Suprapubic skin (tissue), 4 donors: ENCODE data around the gene AARS1. TPM values are rescaled to one million over a fixed set of nuclear protein-coding genes. Genes with fewer than 3 reads are reported as not detected.
"Not testable (repeated sequence)": the region's sequence is repeated elsewhere in the genome, so short reads cannot be mapped to it uniquely, and the experiment has no call there.

Experiments used
- DNase-seq, 2 donors: peaks; one replicate each; pipeline ENCODE4 v3.0.0-alpha.2; 2019; ENCODE audit warnings: low spot score in 2 of 2
- H3K27ac ChIP-seq: fragments of 200-600 bp; sonication (generic); one replicate; pipeline ENCODE4 v1.5.1; 2019
- H3K27me3 ChIP-seq: fragments of 200-600 bp; sonication (generic); one replicate; pipeline ENCODE4 v1.5.1; 2019
- H3K36me3 ChIP-seq: fragments of 200-600 bp; sonication (generic); one replicate; pipeline ENCODE4 v1.5.1; 2019
- H3K4me1 ChIP-seq: fragments of 200-600 bp; sonication (generic); one replicate; pipeline ENCODE4 v1.5.1; 2019
- H3K4me3 ChIP-seq: fragments of 200-600 bp; sonication (generic); one replicate; pipeline ENCODE4 v1.5.1; 2019; ENCODE audit warnings: mild to moderate bottlenecking
- H3K9me3 ChIP-seq: fragments of 200-600 bp; sonication (generic); one replicate; pipeline ENCODE4 v1.5.1; 2019
- CTCF ChIP-seq, 2 donors: fragments of 200-600 bp in 1 of 2; fragments of 450-650 bp in 1 of 2; sonication (generic) in 1 of 2; IDR thresholded peaks; one replicate each; pipeline ENCODE4 v1.5.1; 2016 to 2019; ENCODE audit warnings: antibody characterized with exemption in 2 of 2, mild to moderate bottlenecking in 1 of 2, moderate library complexity in 1 of 2
- EP300 ChIP-seq: sonication (generic); formaldehyde crosslinking; IDR thresholded peaks from one replicate; pipeline ENCODE4 v1.6.1; 2017; ENCODE audit warnings: antibody characterized with exemption
- POLR2A ChIP-seq, 2 donors: fragments of 450-650 bp; IDR thresholded peaks; one replicate each; pipeline ENCODE4 v1.6.1; 2017; ENCODE audit warnings: antibody characterized with exemption in 2 of 2, mild to moderate bottlenecking in 2 of 2, moderate library complexity in 2 of 2
- POLR2AphosphoS5 ChIP-seq, 3 donors: sonication (generic); formaldehyde crosslinking; IDR thresholded peaks; one replicate each; pipeline ENCODE4 v1.6.1; 2017; ENCODE audit warnings: antibody characterized with exemption in 3 of 3
- WGBS: methylation state at CpG from one replicate; pipeline ENCODE4 v1.1.5; 2018; 5-methylcytosine and 5-hydroxymethylcytosine counted together
- total RNA-seq, 4 donors: library from RNA; depleted of rRNA; stranded (reverse); fragments of >200 nt; gene quantifications; one replicate each; pipeline ENCODE4 v1.1.0, GENCODE V29; 2016

Gene AARS1
- total RNA-seq, 4 donors from 2014 or later: 35.4 to 56.2 (median 38.6) TPM

DNA sequence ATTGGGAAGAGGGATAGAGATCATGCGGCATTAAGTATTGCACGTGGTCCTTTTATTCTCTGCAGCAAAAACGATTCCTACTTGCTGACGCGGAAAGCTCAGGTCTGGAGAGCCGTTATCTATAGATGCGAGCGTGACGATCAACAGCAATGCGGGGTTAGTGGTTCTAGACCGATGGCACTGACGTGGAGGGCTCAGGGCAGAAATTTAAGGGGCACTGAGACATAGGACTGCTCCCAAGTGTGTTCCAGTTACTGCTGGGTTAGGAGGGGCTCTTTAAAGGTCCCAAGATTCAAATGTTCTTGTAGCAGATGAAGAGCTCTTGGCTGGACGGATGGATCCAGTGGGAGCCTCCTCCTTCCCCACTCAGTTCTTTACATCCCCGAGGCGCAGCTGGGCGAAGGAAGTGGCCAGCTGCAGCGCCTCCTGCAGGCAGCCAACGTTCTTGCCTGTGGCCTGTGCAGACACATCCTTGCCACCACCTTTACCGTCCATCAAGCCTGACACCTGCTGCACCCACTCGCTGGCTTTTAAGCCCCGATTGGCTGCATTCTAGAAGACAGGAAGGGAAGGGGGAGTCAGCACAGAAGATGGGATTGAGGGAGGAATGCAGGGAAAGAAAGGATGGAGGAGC is 36.8 kb downstream of the AARS1 start:
- TF ChIP-seq EP300: no peak
- no peak for TF ChIP-seq POLR2AphosphoS5 (IDR thresholded peaks at IDR 0.05)
- no peak for TF ChIP-seq POLR2A (IDR thresholded peaks at IDR 0.05)
- TF ChIP-seq CTCF (IDR thresholded peaks at IDR 0.05): peak in 1 of 2 donors; percentile 17
- Histone ChIP-seq H3K4me1 (peaks cover 26% of the 10 kb centered on the region), H3K9me3 (no peaks in the 10 kb centered on the region), H3K27ac (no peak overlapping the region), H3K36me3 (peaks cover 53% of the 10 kb centered on the region), H3K4me3 (no peak overlapping the region), H3K27me3 (no peaks in the 10 kb centered on the region)
- DNase-seq: no peak
- WGBS: 88% methylated on average over 21 of the region's 21 CpGs

GRCh38 chr16:70251629-70252354 is 37.5 kb downstream of the AARS1 start, which contains the start of gene EXOSC6:
Gene EXOSC6, minus strand, starts transcription at chr16:70251940. Its CDS starts 40 bp downstream, at chr16:70251900.
- no peaks in the 10 kb centered on the region for H3K27me3 ChIP-seq
- TF ChIP-seq POLR2AphosphoS5 (IDR thresholded peaks at IDR 0.05) (peak; percentile 50 to 96 (median 84)), POLR2A (IDR thresholded peaks at IDR 0.05) (peak; percentile 66 to 67), EP300 (no peak), CTCF (IDR thresholded peaks at IDR 0.05) (peak; percentile 72 to 99)
- DNase-seq: peak; percentile 94
- WGBS: 5% methylated on average over 15 of the region's 65 CpGs
- peak within 1 kb of the TSS; percentile 97 for H3K27ac ChIP-seq
- no peaks in the 10 kb centered on the region for H3K9me3 ChIP-seq
- peaks cover 26% of the 10 kb centered on the region for H3K4me1 ChIP-seq
- peak within 1 kb of the TSS; percentile 72 for H3K4me3 ChIP-seq
- H3K36me3 ChIP-seq: peaks cover 47% of the 10 kb centered on the region

- Histone ChIP-seq H3K9me3 (no peaks in the 10 kb centered on the region), H3K36me3 (peaks cover 39% of the 10 kb centered on the region), H3K4me3 (peak overlapping the region; percentile 72), H3K27me3 (no peaks in the 10 kb centered on the region), H3K27ac (peak overlapping the region; percentile 97), H3K4me1 (peaks cover 26% of the 10 kb centered on the region)
- TF ChIP-seq CTCF (IDR thresholded peaks at IDR 0.05): no peak
- TF ChIP-seq POLR2AphosphoS5 (IDR thresholded peaks at IDR 0.05): no peak
- TF ChIP-seq POLR2A (IDR thresholded peaks at IDR 0.05): no peak
- no peak for TF ChIP-seq EP300
- WGBS: 3% methylated on average over 11 of the region's 92 CpGs
- no peak for DNase-seq
Observed at GRCh38 chr16:70250748-70251628, 38.3 kb downstream of the AARS1 start.

GRCh38 chr16:70249697-70250096 is 39.6 kb downstream of the AARS1 start:
- H3K4me1 ChIP-seq: peaks cover 26% of the 10 kb centered on the region
- not testable (repeated sequence) for DNase-seq, H3K27ac ChIP-seq, H3K27me3 ChIP-seq, H3K9me3 ChIP-seq
- H3K4me3 ChIP-seq: peak overlapping the region; percentile 72
- 88% methylated on average over 4 of the region's 4 CpGs for WGBS
- H3K36me3 ChIP-seq: peaks cover 27% of the 10 kb centered on the region

DNA sequence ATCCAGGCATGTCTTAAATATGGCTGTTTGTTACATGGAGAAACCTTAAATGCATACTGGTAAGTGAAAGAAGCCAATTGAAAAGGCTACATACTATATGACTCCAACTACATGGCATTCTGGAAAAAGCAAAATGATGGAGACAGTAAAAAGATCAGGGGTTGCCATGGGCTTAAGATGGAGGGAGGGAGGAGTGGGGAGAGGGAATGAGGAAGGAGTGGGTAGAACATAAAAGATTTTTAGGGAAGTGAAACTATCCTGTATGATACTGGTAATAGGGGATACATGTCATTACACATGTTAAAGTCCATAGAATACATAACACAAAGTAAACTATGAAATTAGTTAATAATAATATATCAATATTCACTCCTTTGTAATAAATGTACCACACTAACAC is 50.5 kb downstream of the AARS1 start:
- not testable (repeated sequence) for H3K4me1 ChIP-seq, H3K4me3 ChIP-seq, DNase-seq, H3K9me3 ChIP-seq, H3K27ac ChIP-seq, H3K27me3 ChIP-seq
- H3K36me3 ChIP-seq: peaks cover 18% of the 10 kb centered on the region

DNA sequence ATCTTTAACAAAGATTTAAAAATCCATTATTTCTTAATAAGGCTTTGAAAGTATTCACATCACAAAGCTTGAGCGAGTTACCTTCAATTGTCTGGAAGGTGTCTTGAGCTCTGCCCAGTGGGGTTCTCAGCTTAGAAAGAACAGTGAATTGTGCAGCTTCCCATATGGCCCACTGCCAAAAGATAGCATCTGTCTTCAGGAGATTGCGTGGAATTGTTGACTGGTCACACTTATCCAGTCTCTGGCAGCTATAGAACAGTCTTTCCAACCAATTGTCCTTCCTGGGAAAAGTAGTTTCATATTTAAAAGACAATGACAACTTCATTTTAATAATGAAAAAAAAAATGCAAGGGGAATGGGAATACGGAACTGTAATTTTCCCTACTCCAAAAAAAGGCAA is 57.5 kb downstream of the AARS1 start:
- H3K4me3 ChIP-seq, H3K9me3 ChIP-seq, H3K27me3 ChIP-seq, H3K27ac ChIP-seq, H3K4me1 ChIP-seq, DNase-seq: not testable (repeated sequence)
- 81% methylated on average over 3 of the region's 3 CpGs for WGBS
- H3K36me3 ChIP-seq: peaks cover 51% of the 10 kb centered on the region

DNA sequence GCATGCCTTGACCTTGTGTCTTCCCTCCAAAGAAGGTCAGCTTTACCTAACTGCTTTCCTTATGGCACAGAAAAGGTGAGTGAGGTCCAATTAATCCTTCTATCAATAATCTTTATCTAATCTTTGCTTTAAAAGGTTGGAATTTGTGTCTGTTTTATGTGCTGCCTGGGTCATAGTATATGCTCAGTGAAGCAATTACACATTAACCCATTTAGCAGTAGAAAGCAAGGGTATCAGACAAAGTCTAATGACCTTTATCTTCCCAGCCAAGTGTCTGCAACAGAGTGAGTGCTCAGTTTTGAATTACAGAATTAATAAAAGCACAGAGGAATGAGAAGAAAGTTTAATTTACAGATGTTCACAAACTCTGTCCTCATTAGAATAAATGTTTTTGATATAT is 63.3 kb downstream of the AARS1 start:
- H3K27me3 ChIP-seq, H3K9me3 ChIP-seq, H3K4me3 ChIP-seq, DNase-seq, H3K4me1 ChIP-seq, H3K27ac ChIP-seq: not testable (repeated sequence)
- H3K36me3 ChIP-seq: peaks cover 39% of the 10 kb centered on the region

GRCh38 chr16:70225430-70225829 is 63.9 kb downstream of the AARS1 start:
- not testable (repeated sequence) for H3K4me3 ChIP-seq, H3K4me1 ChIP-seq, H3K9me3 ChIP-seq, DNase-seq, H3K27ac ChIP-seq, H3K27me3 ChIP-seq
- peaks cover 38% of the 10 kb centered on the region for H3K36me3 ChIP-seq
- WGBS: 93% methylated on average over 4 of the region's 4 CpGs

GRCh38 chr16:70224645-70225044 is 64.7 kb downstream of the AARS1 start:
- not testable (repeated sequence) for H3K27ac ChIP-seq, DNase-seq, H3K4me1 ChIP-seq, H3K4me3 ChIP-seq, H3K9me3 ChIP-seq, H3K27me3 ChIP-seq
- peaks cover 41% of the 10 kb centered on the region for H3K36me3 ChIP-seq
- 98% methylated on average over 8 of the region's 24 CpGs for WGBS
